Measurements from ENCODE around the gene CLEC17A.

GRCh38 chr19:14544047-14544446, 38.8 kb upstream of the CLEC17A start:
- TF ChIP-seq CTCF (IDR thresholded peaks at IDR 0.05) (no peak), ZFX (IDR thresholded peaks at IDR 0.05; ENCODE audit: borderline replicate concordance) (no peak)

All from 22Rv1 (cell line).